Sciatic nerve (tissue), 2 donors: ENCODE results near the gene MSL3B.
A peak's percentile ranks its signal among the peaks of the same experiment; 100 is the strongest.

Source experiments
- ATAC-seq: fragments of 200-7000 bp; cut with Tn5 transposase; one replicate; pipeline ENCODE4 v1.9.1; 2020; ENCODE audit warnings: mild to moderate bottlenecking, moderate library complexity
- DNase-seq: peaks from one replicate; pipeline ENCODE4 v3.0.0-alpha.2; 2020; ENCODE audit warnings: low spot score
- intact Hi-C: fragments of 100-400 bp; cut with DNase I; formaldehyde crosslinking; loops from one replicate; pipeline ENCODE4 v1.14.2; 2022
- donor health status: DM: no; HTN: no; CAD: no.
- donor health status: DM: no; HTN: no; CAD: no.

MSL3B gene

DNA sequence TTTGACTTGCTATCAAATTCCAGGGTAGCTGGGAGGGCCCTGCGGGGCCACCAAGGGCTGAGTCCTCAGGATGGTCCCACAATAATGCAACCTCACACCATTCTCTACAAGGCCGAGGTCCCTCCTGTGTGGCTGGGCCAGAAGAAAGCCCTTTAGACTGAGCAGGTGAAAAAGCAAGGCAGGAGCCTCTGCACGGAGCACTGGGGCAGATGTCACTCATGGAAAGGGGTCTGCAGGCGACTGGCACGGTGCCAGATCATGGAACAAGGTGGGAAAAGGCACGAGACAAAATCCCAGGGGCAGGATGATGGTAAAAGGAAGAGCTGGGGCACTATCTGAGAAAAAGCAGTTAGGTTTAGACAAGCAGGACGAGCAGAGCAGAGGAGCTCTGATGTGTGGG, 29.9 kb downstream of the MSL3B start:
- intact Hi-C loops, result no loop called here
- no peak for DNase-seq

GRCh38 chr2:233837694-233838229, 30.4 kb downstream of the MSL3B start:
- intact Hi-C loops, result no loop called here
- no peak for ATAC-seq
- DNase-seq, result no peak

More for the DNA sequence above, 29.9 kb downstream of the MSL3B start:
- ATAC-seq, result no peak

DNA sequence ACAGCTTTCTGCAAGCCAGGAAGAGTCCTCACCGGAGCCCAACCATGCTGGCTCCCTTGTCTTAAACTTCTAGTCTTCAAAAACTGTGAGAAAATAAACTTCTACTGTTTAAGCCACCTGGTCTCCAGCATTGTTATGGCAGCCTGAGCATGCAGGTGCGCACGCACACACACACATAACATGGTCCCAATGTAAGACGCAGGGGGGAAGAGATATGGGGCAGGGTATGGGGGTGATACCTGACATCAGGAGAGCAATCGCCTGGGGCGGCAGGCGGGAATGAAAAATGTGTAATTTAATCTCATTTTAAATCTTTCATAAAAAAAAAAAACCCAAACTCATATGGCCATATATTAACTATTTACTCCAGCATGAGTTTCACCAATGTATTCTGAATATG, 31.8 kb downstream of the MSL3B start:
- intact Hi-C loops, result no loop called here
- no peak for DNase-seq

GRCh38 chr2:233835230-233836186, 32.7 kb downstream of the MSL3B start:
- intact Hi-C loops, result no loop called here
- ATAC-seq, result no peak
- DNase-seq, result no peak

More for the DNA sequence above, 31.8 kb downstream of the MSL3B start:
- ATAC-seq, result no peak

GRCh38 chr2:233833345-233833744, 34.8 kb downstream of the MSL3B start:
- DNase-seq (peak; percentile 56), ATAC-seq (no peak)
- intact Hi-C loops, result no loop called here

- peak; percentile 53 for DNase-seq
- intact Hi-C loops, result no loop called here
- ATAC-seq, result peak; percentile 46
Observed at GRCh38 chr2:233832869-233833311, 35.3 kb downstream of the MSL3B start.

- intact Hi-C loops, result no loop called here
- no peak for ATAC-seq
- peak; percentile 14 for DNase-seq
Observed at GRCh38 chr2:233832414-233832813, 35.8 kb downstream of the MSL3B start.

DNA sequence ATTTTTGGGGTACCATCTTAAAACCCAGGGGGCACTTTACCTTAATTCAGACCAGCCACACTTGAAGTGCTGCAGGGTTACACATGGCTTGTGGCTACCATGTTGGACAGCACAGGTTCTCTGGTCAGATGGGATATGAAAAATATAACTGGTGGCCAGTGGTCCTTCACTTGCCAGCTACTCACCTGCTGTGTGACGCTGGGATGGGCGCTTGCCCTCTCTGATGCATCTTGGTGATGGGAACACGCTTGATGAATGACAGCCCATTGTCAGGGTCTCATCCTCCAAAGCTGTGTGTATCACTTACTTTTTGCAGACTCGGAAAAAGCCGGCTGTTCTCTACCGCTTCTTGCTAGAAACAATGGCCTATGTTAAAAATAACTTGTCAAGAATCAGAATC, 36.3 kb downstream of the MSL3B start:
- DNase-seq (no peak), ATAC-seq (no peak)
- intact Hi-C loops, result no loop called here

- ATAC-seq, result no peak
- intact Hi-C loops, result no loop called here
- DNase-seq, result peak; percentile 49
Observed at GRCh38 chr2:233831011-233831721, 37.0 kb downstream of the MSL3B start.

DNA sequence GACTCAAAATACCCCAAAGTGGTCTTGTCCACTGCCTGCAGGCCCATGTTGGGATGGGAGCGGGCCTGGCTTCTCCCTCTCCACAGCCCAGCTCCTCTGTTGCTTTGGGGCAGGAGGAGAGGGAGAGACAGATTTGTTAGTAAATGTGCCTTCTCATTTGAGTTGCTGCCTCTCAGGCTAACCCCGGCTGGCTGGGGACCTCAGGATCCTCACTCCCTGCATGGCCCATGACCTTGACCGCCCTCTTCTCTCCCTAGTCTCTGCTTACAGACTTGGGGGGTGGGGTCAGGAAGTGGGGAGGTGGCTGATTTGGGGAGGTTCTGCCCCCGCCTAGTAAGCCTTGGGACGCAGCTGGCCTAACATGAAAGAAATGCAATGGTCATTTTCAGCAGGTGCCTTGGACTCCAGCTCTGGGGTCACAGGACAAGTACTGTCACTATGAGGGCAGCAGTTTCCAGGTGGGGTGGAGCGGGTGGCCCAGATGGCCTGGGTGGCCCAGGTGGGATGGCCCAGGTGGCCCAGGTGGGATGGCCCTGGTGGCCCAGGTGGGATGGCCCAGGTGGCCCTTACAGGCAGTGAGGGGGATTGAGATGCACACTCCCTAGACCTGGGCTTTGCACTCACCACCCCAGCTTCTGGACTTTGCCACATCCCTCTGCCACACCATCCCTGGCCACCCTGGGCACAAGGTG, 37.9 kb downstream of the MSL3B start:
- intact Hi-C loops, result no loop called here
- ATAC-seq (no peak), DNase-seq (peak; percentile 31)

GRCh38 chr2:233829193-233830110, 38.7 kb downstream of the MSL3B start:
- DNase-seq (peak; percentile 31), ATAC-seq (no peak)
- intact Hi-C loops, result no loop called here

DNA sequence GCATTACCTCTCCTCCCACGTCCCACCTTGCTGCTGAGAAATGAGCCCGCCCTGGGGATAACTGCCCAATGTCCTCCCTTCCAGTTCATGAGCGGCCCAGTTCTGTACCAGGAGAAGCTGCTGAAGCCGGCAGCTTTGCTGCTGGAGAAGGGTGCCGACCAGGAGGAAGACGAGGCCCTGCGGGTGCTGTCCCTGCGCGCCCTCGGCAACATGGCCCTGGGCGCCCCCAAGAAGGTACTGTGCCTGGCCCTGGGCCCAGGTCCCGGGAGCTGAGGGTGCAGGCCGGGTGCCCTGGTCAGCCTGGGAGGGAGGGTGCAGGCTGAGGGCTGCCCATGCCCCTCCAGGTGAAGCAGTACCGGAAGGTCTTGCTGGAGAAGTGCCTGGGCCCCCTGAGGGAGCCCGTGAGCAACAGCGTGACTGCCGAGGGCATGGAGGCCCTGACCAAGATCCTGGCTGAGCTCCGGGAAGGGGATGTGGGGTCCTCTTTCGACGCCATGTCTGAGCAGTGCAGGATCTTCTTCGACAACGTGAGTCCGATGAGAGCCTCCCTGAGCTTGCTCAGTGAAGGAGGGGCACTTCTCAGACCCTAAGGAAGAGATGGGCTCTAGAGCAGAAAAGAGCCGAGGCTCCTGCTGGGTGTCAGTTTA, 39.5 kb downstream of the MSL3B start:
- intact Hi-C loops, result no loop called here
- peak; percentile 32 for DNase-seq
- ATAC-seq, result no peak

DNA sequence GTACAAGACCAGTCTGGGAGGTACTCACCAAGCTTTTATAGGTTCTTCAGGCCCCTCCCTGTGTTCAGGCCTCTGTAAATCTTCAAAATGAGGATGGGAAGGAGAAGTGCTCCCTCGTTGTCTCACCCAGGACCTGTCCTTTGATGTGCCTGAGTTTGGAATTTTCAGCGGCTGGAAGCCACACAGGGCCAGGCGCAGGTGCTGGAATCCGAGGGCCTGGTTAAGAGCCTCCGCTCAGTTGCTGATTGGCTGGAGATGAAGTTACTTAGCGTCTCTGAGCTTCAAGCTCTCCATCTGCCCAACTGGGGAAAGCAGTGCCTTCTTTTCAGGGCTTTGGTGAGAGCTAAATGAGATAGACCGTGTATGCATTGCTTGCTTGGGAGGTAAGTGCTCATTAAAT, 43.8 kb downstream of the MSL3B start:
- no peak for DNase-seq
- intact Hi-C loops, result no loop called here

DNA sequence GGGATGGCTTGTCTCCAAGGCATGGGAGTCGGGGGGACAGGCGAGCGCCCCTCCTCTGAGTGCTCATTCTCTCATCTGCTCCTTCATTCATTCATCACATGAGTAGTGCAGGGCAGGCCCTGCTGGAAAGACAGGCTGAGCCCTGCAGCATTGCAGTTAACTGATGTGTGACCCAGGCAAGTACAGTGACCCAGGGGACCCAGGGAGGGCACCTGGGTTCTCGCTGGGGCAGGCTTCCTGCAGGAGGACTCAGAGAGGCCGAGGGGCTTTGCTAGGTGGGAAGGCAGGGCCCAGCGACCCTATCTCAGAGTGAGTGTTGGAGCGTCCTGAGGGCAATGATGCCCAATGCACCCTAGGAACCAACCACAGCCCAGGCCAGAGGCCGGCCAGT, 44.5 kb downstream of the MSL3B start:
- intact Hi-C loops, result no loop called here
- DNase-seq, result no peak
- no peak for ATAC-seq

More for the DNA sequence above, 43.8 kb downstream of the MSL3B start:
- ATAC-seq, result no peak

GRCh38 chr2:233822781-233823730, 45.1 kb downstream of the MSL3B start:
- intact Hi-C loops, result no loop called here

GRCh38 chr2:233822101-233822771, 46.0 kb downstream of the MSL3B start:
- ATAC-seq (no peak), DNase-seq (peak; percentile 40)
- intact Hi-C loops, result no loop called here

More at GRCh38 chr2:233822781-233823730, 45.1 kb downstream of the MSL3B start:
- DNase-seq, result peak; percentile 41
- ATAC-seq, result no peak
